HepG2 (cell line): ENCODE measurements around the gene TMF1. TPM values are rescaled to one million over a fixed set of nuclear protein-coding genes. Genes with fewer than 3 reads are reported as not detected.
A peak's percentile ranks its signal among the peaks of the same experiment; 100 is the strongest.

ENCODE experiments used
- AKAP8 ChIP-seq: sonication (generic); formaldehyde crosslinking; IDR thresholded peaks from 2 replicates; pipeline ENCODE4 v1.5.1; 2020; ENCODE audit warnings: mild to moderate bottlenecking, missing genetic modification reagents
- HNF1A ChIP-seq, 2 experiments: sonication (generic) in 1 of 2; formaldehyde crosslinking in 1 of 2; IDR thresholded peaks; 2 replicates each; pipeline versions ENCODE4 v1.4.0 to v1.6.1; 2016 to 2020; ENCODE audit warnings: borderline replicate concordance in 1 of 2, low read depth in 1 of 2, mild to moderate bottlenecking in 1 of 2, missing genetic modification reagents in 1 of 2
- HOXA3 ChIP-seq: sonication (generic); formaldehyde crosslinking; IDR thresholded peaks from 2 replicates; pipeline ENCODE4 v1.5.0; 2020; ENCODE audit warnings: missing genetic modification reagents
- HOXA7 ChIP-seq: sonication (generic); formaldehyde crosslinking; IDR thresholded peaks from 2 replicates; pipeline ENCODE4 v1.8.1; 2022; ENCODE audit warnings: mild to moderate bottlenecking, missing genetic modification reagents, moderate library complexity
- RBM22 ChIP-seq: fragments of 200-400 bp; formaldehyde crosslinking; optimal IDR thresholded peaks from 2 replicates; pipeline ENCODE3; 2017; ENCODE audit warnings: mild to moderate bottlenecking, low read length, moderate library complexity
- SKIL ChIP-seq: sonication (generic); formaldehyde crosslinking; IDR thresholded peaks from 2 replicates; pipeline ENCODE4 v1.8.0; 2022; ENCODE audit warnings: missing genetic modification reagents, mild to moderate bottlenecking, moderate library complexity, borderline replicate concordance
- THRA ChIP-seq: sonication (generic); formaldehyde crosslinking; IDR thresholded peaks from 2 replicates; pipeline ENCODE4 v1.4.0; 2020; ENCODE audit warnings: missing genetic modification reagents, borderline replicate concordance
- U2AF1 ChIP-seq: fragments of 200-400 bp; formaldehyde crosslinking; optimal IDR thresholded peaks from 2 replicates; pipeline ENCODE3; 2017; ENCODE audit warnings: mild to moderate bottlenecking, low read depth, low read length
- ZBTB34 ChIP-seq: sonication (generic); formaldehyde crosslinking; IDR thresholded peaks from 2 replicates; pipeline ENCODE4 v1.8.0; 2022; ENCODE audit warnings: mild to moderate bottlenecking, missing genetic modification reagents
- ZNF34 ChIP-seq: sonication (generic); formaldehyde crosslinking; IDR thresholded peaks from 2 replicates; pipeline ENCODE4 v1.4.0; 2020; ENCODE audit warnings: mild to moderate bottlenecking, missing genetic modification reagents, borderline replicate concordance
- ZNF713 ChIP-seq: sonication (generic); formaldehyde crosslinking; IDR thresholded peaks from 2 replicates; pipeline ENCODE4 v1.4.0; 2020; ENCODE audit warnings: mild to moderate bottlenecking, missing genetic modification reagents
- polyA plus RNA-seq, 8 experiments: library from polyadenylated mRNA; depleted of rRNA in 3 of 8; stranded (reverse) in 7 of 8; unstranded in 1 of 8; fragments of >200 nt; fragmentation: Illumina TruSeq in 4 of 8; extraction: Trizol in 4 of 8; gene quantifications; 2 replicates each; pipeline versions ENCODE4 v1.2.1 to v1.2.3, GENCODE V29; 2011 to 2016; ENCODE audit warnings: low read depth in 4 of 8, missing spikeins in 1 of 8, mixed read lengths in 1 of 8; ENCODE audit not compliant: insufficient read depth in 1 of 8
- total RNA-seq, 5 experiments: library from RNA; depleted of rRNA; stranded (reverse); fragments of >200 nt; fragmentation: Illumina TruSeq; extraction: Trizol; gene quantifications; 2 replicates each; pipeline ENCODE4 v1.2.3, GENCODE V29; 2016; ENCODE audit warnings: low read depth in 1 of 5

Gene TMF1
- total and polyA plus RNA-seq, 2 of the 13 experiments (the other 11 are each of a cell fraction or from before 2014, with no cell fraction given): 12.1 to 38.4 TPM

- TF ChIP-seq SKIL (CRISPR knock-in tag) (no peak), U2AF1 (no peak), AKAP8 (CRISPR knock-in tag) (no peak), ZNF34 (0 out of 2 replicates have a peak, but pooled peaks have one; percentile 48), ZNF713 (CRISPR knock-in tag) (no peak), HOXA7 (CRISPR knock-in tag) (no peak), THRA (no peak), ZBTB34 (CRISPR knock-in tag) (0 out of 2 replicates have a peak, but pooled peaks have one; percentile 22), HOXA3 (CRISPR knock-in tag) (no peak), HNF1A (IDR thresholded peaks at IDR 0.05; ENCODE audit: low read depth) (0 out of 2 replicates have a peak, but pooled peaks have one; percentile 17), HNF1A (CRISPR knock-in tag; IDR thresholded peaks at IDR 0.05; ENCODE audit: borderline replicate concordance) (no peak), RBM22 (no peak)
These were observed 352 bp upstream of the TMF1 start (continued) for GRCh38 chr3:69052472-69052898.
